Loucy (cell line): ENCODE data around the gene ZNF536.

ENCODE experiments used
- H2AFZ ChIP-seq: fragments of 200-600 bp; sonication (generic); 2 replicates; pipeline ENCODE4 v1.6.0; 2016; ENCODE audit warnings: antibody characterized with exemption, mild to moderate bottlenecking, low read length, moderate library complexity
- H3F3A ChIP-seq: fragments of 200-600 bp; 2 replicates; pipeline ENCODE4 v1.6.0; 2016; ENCODE audit warnings: antibody characterized with exemption, low read depth, mild to moderate bottlenecking
- H3K27me3 ChIP-seq: fragments of 200-600 bp; sonication (generic); 2 replicates; pipeline ENCODE4 v1.6.1; 2014; ENCODE audit warnings: low read length, mild to moderate bottlenecking; ENCODE audit not compliant: insufficient read depth, poor library complexity, severe bottlenecking
- H3K36me3 ChIP-seq: fragments of 200-600 bp; sonication (generic); 2 replicates; pipeline ENCODE4 v1.6.1; 2016; ENCODE audit warnings: low read length; ENCODE audit not compliant: insufficient read depth
- H3K4me1 ChIP-seq: fragments of 200-600 bp; sonication (generic); 2 replicates; pipeline ENCODE4 v1.5.1; 2014; ENCODE audit warnings: low read length, mild to moderate bottlenecking; ENCODE audit not compliant: insufficient read depth, poor library complexity, severe bottlenecking
- H3K4me2 ChIP-seq: fragments of 200-600 bp; sonication (generic); 2 replicates; pipeline ENCODE4 v1.6.0; 2014; ENCODE audit warnings: antibody characterized with exemption, low read length, low read depth, mild to moderate bottlenecking; ENCODE audit not compliant: poor library complexity, severe bottlenecking
- H3K4me3 ChIP-seq: fragments of 200-600 bp; sonication (generic); 2 replicates; pipeline ENCODE4 v1.5.1; 2014; ENCODE audit warnings: low read length, mild to moderate bottlenecking, mixed read lengths; ENCODE audit not compliant: poor library complexity, severe bottlenecking
- H3K79me2 ChIP-seq: fragments of 200-600 bp; sonication (generic); 2 replicates; pipeline ENCODE4 v1.6.1; 2014; ENCODE audit warnings: low read length; ENCODE audit not compliant: insufficient read depth
- H3K9ac ChIP-seq: fragments of 200-600 bp; sonication (generic); 2 replicates; pipeline ENCODE4 v1.6.0; 2014; ENCODE audit warnings: mild to moderate bottlenecking, low read depth, low read length, moderate library complexity; ENCODE audit not compliant: poor library complexity, severe bottlenecking
- H3K9me2 ChIP-seq: fragments of 200-600 bp; sonication (generic); replicated peaks from 2 replicates; pipeline ENCODE4 v1.6.1; 2016; ENCODE audit warnings: low read depth, low read length, mixed read lengths
- H3K9me3 ChIP-seq: fragments of 200-600 bp; sonication (generic); 2 replicates; pipeline ENCODE4 v1.6.1; 2014; ENCODE audit warnings: mild to moderate bottlenecking, antibody characterized with exemption, low read length, low read depth; ENCODE audit not compliant: insufficient read depth
- H4K20me1 ChIP-seq: fragments of 200-600 bp; sonication (generic); 2 replicates; pipeline ENCODE4 v1.6.0; 2014; ENCODE audit warnings: antibody characterized with exemption, low read length, mild to moderate bottlenecking; ENCODE audit not compliant: insufficient read depth, poor library complexity, severe bottlenecking
- CTCF ChIP-seq: fragments of 200-600 bp; sonication (generic); conservative IDR thresholded peaks from 2 replicates; pipeline ENCODE4 v1.5.1; 2014; ENCODE audit warnings: mild to moderate bottlenecking, antibody characterized with exemption, low read length
- EZH2phosphoT487 ChIP-seq: fragments of 200-600 bp; IDR thresholded peaks from 2 replicates; pipeline ENCODE4 v1.6.1; 2018; ENCODE audit warnings: antibody characterized with exemption, mild to moderate bottlenecking, moderate library complexity, borderline replicate concordance

Gene ZNF536

GRCh38 chr19:30369833-30370232 is 2.4 kb upstream of the ZNF536 start:
- Histone ChIP-seq H3K36me3 (no peaks in the 10 kb centered on the region), H3K27me3 (no peaks in the 10 kb centered on the region), H3K9me3 (no peaks in the 10 kb centered on the region)

GRCh38 chr19:30371161-30371836 is 885 bp upstream of the ZNF536 start:
- no peak overlapping the region for H2AFZ ChIP-seq
- no peak overlapping the region for H3K9ac ChIP-seq
- no peaks in the 10 kb centered on the region for H3K36me3 ChIP-seq
- no peak for TF ChIP-seq EZH2phosphoT487
- no peak for TF ChIP-seq CTCF
- no peaks in the 10 kb centered on the region for H3K9me3 ChIP-seq
- H3K79me2 ChIP-seq: no peaks in the 10 kb centered on the region
- no peaks in the 10 kb centered on the region for H3K9me2 ChIP-seq
- no peaks in the 10 kb centered on the region for H3F3A ChIP-seq
- H3K4me2 ChIP-seq: no peak overlapping the region
- no peaks in the 10 kb centered on the region for H3K27me3 ChIP-seq
- no peaks in the 10 kb centered on the region for H4K20me1 ChIP-seq
- H3K4me1 ChIP-seq: peaks cover 10% of the 10 kb centered on the region
- no peak overlapping the region for H3K4me3 ChIP-seq

More at GRCh38 chr19:30369833-30370232, 2.4 kb upstream of the ZNF536 start:
- Histone ChIP-seq H3K4me2 (no peak overlapping the region), H3K9ac (no peak overlapping the region), H3K4me1 (peaks cover 16% of the 10 kb centered on the region), H3K79me2 (no peaks in the 10 kb centered on the region), H3K4me3 (no peak overlapping the region), H4K20me1 (no peaks in the 10 kb centered on the region), H3K9me2 (no peaks in the 10 kb centered on the region), H2AFZ (no peak overlapping the region), H3F3A (no peaks in the 10 kb centered on the region)
- TF ChIP-seq CTCF: no peak
- no peak for TF ChIP-seq EZH2phosphoT487

GRCh38 chr19:30373593-30373992 is 1.4 kb downstream of the ZNF536 start:
- H3K27me3 ChIP-seq: no peaks in the 10 kb centered on the region
- no peak overlapping the region for H3K4me3 ChIP-seq
- H4K20me1 ChIP-seq: no peaks in the 10 kb centered on the region
- TF ChIP-seq EZH2phosphoT487: no peak
- no peak for TF ChIP-seq CTCF
- no peak overlapping the region for H3K4me2 ChIP-seq
- H3K36me3 ChIP-seq: no peaks in the 10 kb centered on the region
- H3K9ac ChIP-seq: no peak overlapping the region
- no peaks in the 10 kb centered on the region for H3K79me2 ChIP-seq
- H3K4me1 ChIP-seq: no peaks in the 10 kb centered on the region
- H3F3A ChIP-seq: no peaks in the 10 kb centered on the region
- no peak overlapping the region for H2AFZ ChIP-seq
- no peaks in the 10 kb centered on the region for H3K9me3 ChIP-seq
- H3K9me2 ChIP-seq: no peaks in the 10 kb centered on the region
